A673 (cell line): ENCODE data around the gene NEDD8. TPM values are rescaled to one million over a fixed set of nuclear protein-coding genes. Genes with fewer than 3 reads are reported as not detected.

ENCODE experiments used
- BruUV-seq: library from RNA; stranded (reverse); fragments of 400-500 nt; replicated peaks from 2 replicates; lab custom pipeline; 2021; lab: Mats Ljungman, UMichigan
- CTCF ChIA-PET: fragments of 300-600 bp; sonication (Branson Sonifier 250); formaldehyde crosslinking; loops from one replicate; lab custom pipeline; 2022; ENCODE audit warnings: antibody characterized with exemption; lab: Charles Lee
- POLR2A ChIA-PET: fragments of 300-600 bp; sonication (Branson Sonifier 250); formaldehyde crosslinking; loops from one replicate; lab custom pipeline; 2022; ENCODE audit warnings: antibody characterized with exemption; ENCODE audit not compliant: low non-redundant PET; lab: Charles Lee
- DNase-seq: peaks from one replicate; pipeline ENCODE4 v3.0.0-alpha.2; 2015; ENCODE audit warnings: low spot score
- H3K27ac ChIP-seq: fragments of 200-600 bp; sonication (generic); 2 replicates; pipeline ENCODE4 v1.5.1; 2016; ENCODE audit warnings: mixed run types, low read depth, mild to moderate bottlenecking, mixed read lengths, antibody characterized with exemption, low read length; ENCODE audit not compliant: poor library complexity, severe bottlenecking
- H3K27me3 ChIP-seq: fragments of 200-600 bp; sonication (generic); replicated peaks from 2 replicates; pipeline ENCODE4 v1.6.1; 2017; ENCODE audit warnings: mixed run types, low read depth, mild to moderate bottlenecking, mixed read lengths, antibody characterized with exemption, low read length; ENCODE audit not compliant: insufficient read depth, poor library complexity
- H3K36me3 ChIP-seq: fragments of 200-600 bp; sonication (generic); 2 replicates; pipeline ENCODE4 v1.6.1; 2016; ENCODE audit warnings: mixed run types, mild to moderate bottlenecking, mixed read lengths, antibody characterized with exemption, low read length; ENCODE audit not compliant: insufficient read depth, poor library complexity, severe bottlenecking
- H3K4me1 ChIP-seq: fragments of 200-600 bp; sonication (generic); 2 replicates; pipeline ENCODE4 v1.6.1; 2017; ENCODE audit warnings: mixed run types, mild to moderate bottlenecking, mixed read lengths, antibody characterized with exemption, low read length; ENCODE audit not compliant: insufficient read depth, poor library complexity, severe bottlenecking
- H3K4me3 ChIP-seq: fragments of 200-600 bp; sonication (generic); 2 replicates; pipeline ENCODE4 v1.5.1; 2016; ENCODE audit warnings: low read depth, mixed run types, mild to moderate bottlenecking, mixed read lengths, low read length; ENCODE audit not compliant: poor library complexity, severe bottlenecking
- H3K9me3 ChIP-seq: fragments of 200-600 bp; sonication (generic); 2 replicates; pipeline ENCODE4 v1.6.1; 2016; ENCODE audit warnings: mixed run types, low read depth, mild to moderate bottlenecking, mixed read lengths, antibody characterized with exemption, low read length; ENCODE audit not compliant: poor library complexity, severe bottlenecking
- EZH2 ChIP-seq: fragments of 200-600 bp; sonication (generic); IDR thresholded peaks from 2 replicates; pipeline ENCODE4 v1.6.1; 2017; ENCODE audit warnings: borderline replicate concordance, low read depth, mild to moderate bottlenecking, mixed read lengths, antibody characterized with exemption, low read length; ENCODE audit not compliant: poor library complexity, severe bottlenecking
- intact Hi-C: fragments of 100-400 bp; cut with micrococcal nuclease; formaldehyde crosslinking; loops from one replicate; pipeline ENCODE4 v1.10.0; 2022; ENCODE audit not compliant: unreplicated experiment
- total RNA-seq: library from RNA; stranded (reverse); gene quantifications from 2 replicates; pipeline ENCODE4 v1.2.3, GENCODE V29; 2021
- TF ChIP-seq, protein P1 (sequence below): fragments of 300-800, 200-600 bp; sonication (generic); conservative IDR thresholded peaks from 2 replicates; pipeline ENCODE4 v1.5.1; 2017; ENCODE audit warnings: low read depth, mild to moderate bottlenecking, antibody characterized with exemption, low read length, moderate library complexity, mixed read lengths

The NEDD8 gene
- total RNA-seq, 1 experiment from 2014 or later: 266 TPM

DNA sequence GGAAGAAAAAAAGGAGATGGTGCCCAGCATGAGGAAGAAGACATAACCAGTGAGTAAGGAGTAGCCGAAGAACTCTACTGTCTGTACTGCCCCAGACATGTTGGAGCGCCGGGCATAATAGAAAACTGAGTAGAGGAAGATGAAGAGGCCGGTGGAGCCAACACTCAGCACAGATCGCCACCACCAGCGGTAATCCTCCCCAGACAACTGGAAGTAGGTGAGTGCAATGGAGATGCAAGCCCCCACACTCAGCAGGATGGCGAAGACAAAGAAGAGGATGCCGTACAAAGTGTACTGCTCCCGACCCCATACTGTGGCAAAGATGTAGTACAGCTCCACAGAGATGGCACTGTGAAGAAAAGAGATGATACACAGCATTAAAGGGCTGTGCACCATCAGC is 42.7 kb downstream of the NEDD8 start:
- no TSS peak for BruUV-seq
- CTCF ChIA-PET: no interaction called here
- no peaks in the 10 kb centered on the region for H3K9me3 ChIP-seq
- no peaks in the 10 kb centered on the region for H3K27me3 ChIP-seq
- POLR2A ChIA-PET: no interaction called here
- intact Hi-C loops: loop anchor here (5.0 kb wide), 1 partner anchor 42 kb away; the partner anchor contains the start of genes PSME2 and RNF31
- no peak overlapping the region for H3K27ac ChIP-seq
- peaks cover 38% of the 10 kb centered on the region for H3K36me3 ChIP-seq
- TF ChIP-seq, protein P1, sequence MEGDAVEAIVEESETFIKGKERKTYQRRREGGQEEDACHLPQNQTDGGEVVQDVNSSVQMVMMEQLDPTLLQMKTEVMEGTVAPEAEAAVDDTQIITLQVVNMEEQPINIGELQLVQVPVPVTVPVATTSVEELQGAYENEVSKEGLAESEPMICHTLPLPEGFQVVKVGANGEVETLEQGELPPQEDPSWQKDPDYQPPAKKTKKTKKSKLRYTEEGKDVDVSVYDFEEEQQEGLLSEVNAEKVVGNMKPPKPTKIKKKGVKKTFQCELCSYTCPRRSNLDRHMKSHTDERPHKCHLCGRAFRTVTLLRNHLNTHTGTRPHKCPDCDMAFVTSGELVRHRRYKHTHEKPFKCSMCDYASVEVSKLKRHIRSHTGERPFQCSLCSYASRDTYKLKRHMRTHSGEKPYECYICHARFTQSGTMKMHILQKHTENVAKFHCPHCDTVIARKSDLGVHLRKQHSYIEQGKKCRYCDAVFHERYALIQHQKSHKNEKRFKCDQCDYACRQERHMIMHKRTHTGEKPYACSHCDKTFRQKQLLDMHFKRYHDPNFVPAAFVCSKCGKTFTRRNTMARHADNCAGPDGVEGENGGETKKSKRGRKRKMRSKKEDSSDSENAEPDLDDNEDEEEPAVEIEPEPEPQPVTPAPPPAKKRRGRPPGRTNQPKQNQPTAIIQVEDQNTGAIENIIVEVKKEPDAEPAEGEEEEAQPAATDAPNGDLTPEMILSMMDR: no peak
- TF ChIP-seq EZH2: no peak
- H3K4me1 ChIP-seq: peaks cover 13% of the 10 kb centered on the region
- DNase-seq: no peak
- no peak overlapping the region for H3K4me3 ChIP-seq

DNA sequence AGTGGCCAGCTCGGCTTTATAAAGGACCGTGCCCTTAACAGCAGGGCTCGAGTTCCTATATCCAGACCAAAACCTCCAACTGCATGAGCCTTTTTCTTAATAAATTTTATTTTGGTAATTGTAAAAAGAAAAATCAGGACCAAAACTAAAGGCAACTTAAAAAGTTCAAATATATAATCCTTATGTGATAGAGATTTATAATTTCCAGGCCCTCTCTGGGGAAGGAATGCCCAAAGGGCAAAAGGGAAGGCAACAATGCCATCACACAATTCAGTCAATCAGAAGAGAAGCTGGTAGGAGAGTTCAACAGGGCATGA is 43.1 kb downstream of the NEDD8 start:
- ChIA-PET CTCF (no interaction called here), POLR2A (interaction anchor here (0.6 kb wide), 1 partner anchor 122 kb away, joined by 5 read pairs; the partner anchor contains the start of gene LTB4R)
- no peaks in the 10 kb centered on the region for H3K9me3 ChIP-seq
- peak overlapping the region; percentile 79 for H3K4me3 ChIP-seq
- no peak for DNase-seq
- intact Hi-C loops: loop anchor here (5.0 kb wide), 1 partner anchor 42 kb away; the partner anchor contains the start of genes PSME2 and RNF31
- no peaks in the 10 kb centered on the region for H3K27me3 ChIP-seq
- TF ChIP-seq EZH2: no peak
- TF ChIP-seq, protein P1: no peak
- BruUV-seq: no TSS peak
- peaks cover 9% of the 10 kb centered on the region for H3K4me1 ChIP-seq
- H3K27ac ChIP-seq: peak overlapping the region; percentile 88
- peaks cover 40% of the 10 kb centered on the region for H3K36me3 ChIP-seq

DNA sequence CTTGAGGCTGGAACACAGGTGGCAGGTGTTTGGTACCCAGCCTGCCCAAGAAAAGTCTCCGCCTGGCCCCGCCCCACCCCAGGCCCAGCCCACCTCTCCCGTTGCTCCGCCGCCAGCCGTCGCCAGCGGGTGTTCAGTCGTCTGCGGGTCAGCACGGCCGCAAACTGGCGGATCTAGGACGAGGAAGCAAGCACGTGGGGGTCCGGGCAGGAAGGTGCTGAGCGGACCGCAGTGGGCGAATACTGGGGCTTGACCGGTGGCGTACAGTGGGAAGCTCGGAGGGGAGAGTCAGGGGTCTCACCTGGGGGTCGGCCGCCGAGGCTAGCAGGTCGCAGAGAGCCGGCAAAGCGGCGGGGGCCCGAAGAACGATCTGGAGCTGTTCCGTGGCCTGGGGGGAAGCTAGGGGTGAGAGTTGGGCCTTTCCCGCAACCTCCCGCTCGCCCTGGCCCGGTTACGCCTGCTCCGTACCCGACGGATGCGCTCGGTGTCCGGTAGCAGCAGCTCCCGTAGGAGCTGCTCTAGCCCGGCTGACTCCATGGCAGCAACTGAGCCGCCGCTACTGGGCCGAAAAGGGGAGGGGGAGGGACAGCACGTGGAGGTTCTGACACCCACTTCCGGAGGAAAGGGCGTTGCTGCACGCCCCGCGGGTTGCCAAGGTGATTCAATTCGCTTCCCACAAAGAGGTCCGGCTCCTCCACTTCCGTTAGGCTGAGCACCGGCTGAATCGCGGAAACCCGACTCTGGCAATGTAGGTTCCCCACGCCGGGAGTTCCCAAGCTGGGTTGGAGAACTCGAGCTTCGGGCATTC is 43.7 kb downstream of the NEDD8 start, which contains the start of gene IPO4:
Gene IPO4 (minus strand): TSS at position 566 of the 808 bp plus-strand sequence. CDS start 29 bp downstream, at position 537.
- TF ChIP-seq, protein P1: no peak
- TF ChIP-seq EZH2: no peak
- no TSS peak for BruUV-seq
- Histone ChIP-seq H3K27ac (peak within 1 kb of the TSS; percentile 88), H3K4me3 (peak within 1 kb of the TSS; percentile 79), H3K27me3 (no peaks in the 10 kb centered on the region), H3K9me3 (no peaks in the 10 kb centered on the region), H3K36me3 (peaks cover 41% of the 10 kb centered on the region), H3K4me1 (peaks cover 9% of the 10 kb centered on the region)
- CTCF ChIA-PET: no interaction called here
- POLR2A ChIA-PET: interaction anchor here (0.6 kb wide), 1 partner anchor 123 kb away, joined by 5 read pairs; the partner anchor contains the start of gene LTB4R
- intact Hi-C loops: loop anchor here (5.0 kb wide), 1 partner anchor 41 kb away; the partner anchor contains the start of genes PSME2 and RNF31
- DNase-seq: peak; percentile 99
